Measurements from ENCODE around the gene CDH23.

CDH23 gene

GRCh38 chr10:71743089-71743838, 346.5 kb downstream of the CDH23 start:
- no peaks in the 10 kb centered on the region for H3K27me3 ChIP-seq (ENCODE audit: insufficient read depth, low read length, poor library complexity, severe bottlenecking)
- H3K79me2 ChIP-seq (ENCODE audit: insufficient read depth, low read length): no peaks in the 10 kb centered on the region
- no peaks in the 10 kb centered on the region for H3K9me2 ChIP-seq (replicated peaks; ENCODE audit: low read depth, low read length)
- H2AFZ ChIP-seq (ENCODE audit: low read length): no peak overlapping the region
- no peaks in the 10 kb centered on the region for H3F3A ChIP-seq (ENCODE audit: low read depth)
- H3K4me1 ChIP-seq (ENCODE audit: insufficient read depth, low read length, poor library complexity, severe bottlenecking): peaks cover 63% of the 10 kb centered on the region
- H3K9ac ChIP-seq (ENCODE audit: low read depth, low read length, poor library complexity, severe bottlenecking): no peak overlapping the region
- TF ChIP-seq CTCF (conservative IDR thresholded peaks at IDR 0.05; ENCODE audit: low read length) (no peak), EZH2phosphoT487 (IDR thresholded peaks at IDR 0.05; ENCODE audit: borderline replicate concordance) (no peak)
- no peaks in the 10 kb centered on the region for H3K36me3 ChIP-seq (ENCODE audit: insufficient read depth, low read length)
- no peak overlapping the region for H3K4me2 ChIP-seq (ENCODE audit: low read depth, low read length, poor library complexity, severe bottlenecking)
- H4K20me1 ChIP-seq (ENCODE audit: insufficient read depth, low read length, poor library complexity, severe bottlenecking): no peaks in the 10 kb centered on the region
- H3K9me3 ChIP-seq (ENCODE audit: insufficient read depth, low read depth, low read length): no peaks in the 10 kb centered on the region
- H3K4me3 ChIP-seq (ENCODE audit: low read length, poor library complexity, severe bottlenecking): no peak overlapping the region

- Histone ChIP-seq H3K79me2 (ENCODE audit: insufficient read depth, low read length) (no peaks in the 10 kb centered on the region), H3K4me1 (ENCODE audit: insufficient read depth, low read length, poor library complexity, severe bottlenecking) (peaks cover 66% of the 10 kb centered on the region), H3K27me3 (ENCODE audit: insufficient read depth, low read length, poor library complexity, severe bottlenecking) (no peaks in the 10 kb centered on the region), H3F3A (ENCODE audit: low read depth) (no peaks in the 10 kb centered on the region), H3K4me2 (ENCODE audit: low read depth, low read length, poor library complexity, severe bottlenecking) (no peak overlapping the region), H3K9ac (ENCODE audit: low read depth, low read length, poor library complexity, severe bottlenecking) (no peak overlapping the region), H3K9me3 (ENCODE audit: insufficient read depth, low read depth, low read length) (no peaks in the 10 kb centered on the region), H3K9me2 (replicated peaks; ENCODE audit: low read depth, low read length) (no peaks in the 10 kb centered on the region), H4K20me1 (ENCODE audit: insufficient read depth, low read length, poor library complexity, severe bottlenecking) (no peaks in the 10 kb centered on the region), H2AFZ (ENCODE audit: low read length) (no peak overlapping the region), H3K4me3 (ENCODE audit: low read length, poor library complexity, severe bottlenecking) (no peak overlapping the region), H3K36me3 (ENCODE audit: insufficient read depth, low read length) (no peaks in the 10 kb centered on the region)
- TF ChIP-seq CTCF (conservative IDR thresholded peaks at IDR 0.05; ENCODE audit: low read length) (no peak), EZH2phosphoT487 (IDR thresholded peaks at IDR 0.05; ENCODE audit: borderline replicate concordance) (no peak)
Measured at GRCh38 chr10:71743866-71744265, 347.1 kb downstream of the CDH23 start.

- Histone ChIP-seq H3K4me2 (ENCODE audit: low read depth, low read length, poor library complexity, severe bottlenecking) (no peak overlapping the region), H3K9me2 (replicated peaks; ENCODE audit: low read depth, low read length) (no peaks in the 10 kb centered on the region)
Measured at GRCh38 chr10:71744897-71745663, 348.4 kb downstream of the CDH23 start.

More at GRCh38 chr10:71744897-71745663, 348.4 kb downstream of the CDH23 start:
- Histone ChIP-seq H2AFZ (ENCODE audit: low read length) (no peak overlapping the region), H4K20me1 (ENCODE audit: insufficient read depth, low read length, poor library complexity, severe bottlenecking) (no peaks in the 10 kb centered on the region), H3K4me1 (ENCODE audit: insufficient read depth, low read length, poor library complexity, severe bottlenecking) (peaks cover 78% of the 10 kb centered on the region), H3K4me3 (ENCODE audit: low read length, poor library complexity, severe bottlenecking) (no peak overlapping the region), H3K79me2 (ENCODE audit: insufficient read depth, low read length) (no peaks in the 10 kb centered on the region), H3K9ac (ENCODE audit: low read depth, low read length, poor library complexity, severe bottlenecking) (no peak overlapping the region), H3K36me3 (ENCODE audit: insufficient read depth, low read length) (no peaks in the 10 kb centered on the region), H3F3A (ENCODE audit: low read depth) (peaks cover 9% of the 10 kb centered on the region), H3K27me3 (ENCODE audit: insufficient read depth, low read length, poor library complexity, severe bottlenecking) (no peaks in the 10 kb centered on the region), H3K9me3 (ENCODE audit: insufficient read depth, low read depth, low read length) (no peaks in the 10 kb centered on the region)
- no peak for TF ChIP-seq CTCF (conservative IDR thresholded peaks at IDR 0.05; ENCODE audit: low read length)

All from Loucy (cell line).